Osteocyte (in vitro differentiated cells): Measurements from ENCODE around the gene C3orf70. TPM values are rescaled to one million over a fixed set of nuclear protein-coding genes. Genes with fewer than 3 reads are reported as not detected.
A peak's percentile ranks its signal among the peaks of the same experiment; 100 is the strongest.

Experiments
- DNase-seq: peaks from one replicate; pipeline ENCODE4 v3.0.0; 2021; ENCODE audit warnings: mixed read lengths; ENCODE audit not compliant: unreplicated experiment; ENCODE audit errors: extremely low spot score
- H3K27ac Mint-ChIP-seq: one replicate; pipeline ENCODE4 v1.8.0; 2021; ENCODE audit warnings: mild to moderate bottlenecking, mixed read lengths; ENCODE audit not compliant: unreplicated experiment
- H3K27me3 Mint-ChIP-seq: one replicate; pipeline ENCODE4 v1.8.0; 2021; ENCODE audit warnings: mixed read lengths; ENCODE audit not compliant: unreplicated experiment
- H3K36me3 Mint-ChIP-seq: one replicate; pipeline ENCODE4 v1.8.0; 2021; ENCODE audit warnings: mixed read lengths; ENCODE audit not compliant: unreplicated experiment
- H3K4me1 Mint-ChIP-seq: one replicate; pipeline ENCODE4 v1.8.0; 2021; ENCODE audit warnings: mixed read lengths; ENCODE audit not compliant: unreplicated experiment
- H3K4me3 Mint-ChIP-seq: one replicate; pipeline ENCODE4 v1.8.0; 2021; ENCODE audit warnings: mild to moderate bottlenecking, moderate library complexity, mixed read lengths; ENCODE audit not compliant: unreplicated experiment
- H3K9me3 Mint-ChIP-seq: one replicate; pipeline ENCODE4 v1.8.0; 2021; ENCODE audit warnings: mixed read lengths; ENCODE audit not compliant: unreplicated experiment
- CTCF ChIP-seq: fragments of 200-600 bp; sonication (generic); IDR thresholded peaks from 2 replicates; pipeline ENCODE4 v1.5.0; 2021; ENCODE audit warnings: antibody characterized with exemption, mild to moderate bottlenecking, moderate library complexity
- total RNA-seq: library from RNA; stranded (reverse); gene quantifications from 2 replicates; pipeline ENCODE4 v1.2.1, GENCODE V29; 2021

The C3orf70 gene
- total RNA-seq, 1 donor from 2014 or later = 4.8 TPM

- H3K9me3 Mint-ChIP-seq = no peaks in the 10 kb centered on the region
- peaks cover 4% of the 10 kb centered on the region for H3K4me1 Mint-ChIP-seq
- TF ChIP-seq CTCF = no peak
- no peak for DNase-seq
- H3K36me3 Mint-ChIP-seq = no peaks in the 10 kb centered on the region
- no peak overlapping the region for H3K4me3 Mint-ChIP-seq
- H3K27me3 Mint-ChIP-seq = peaks cover 11% of the 10 kb centered on the region
- no peak overlapping the region for H3K27ac Mint-ChIP-seq
Observed at GRCh38 chr3:185195652-185196051, 42.8 kb upstream of the C3orf70 start.

GRCh38 chr3:185188816-185189215, 36.0 kb upstream of the C3orf70 start:
- Mint-ChIP-seq H3K4me3 (no peak overlapping the region), H3K4me1 (no peaks in the 10 kb centered on the region), H3K9me3 (no peaks in the 10 kb centered on the region), H3K36me3 (no peaks in the 10 kb centered on the region), H3K27ac (no peak overlapping the region), H3K27me3 (peaks cover 26% of the 10 kb centered on the region)
- TF ChIP-seq CTCF = no peak
- no peak for DNase-seq

- Mint-ChIP-seq H3K27me3 (peaks cover 23% of the 10 kb centered on the region), H3K9me3 (no peaks in the 10 kb centered on the region), H3K36me3 (no peaks in the 10 kb centered on the region), H3K4me1 (no peaks in the 10 kb centered on the region), H3K27ac (no peak overlapping the region), H3K4me3 (no peak overlapping the region)
- DNase-seq = no peak
- no peak for TF ChIP-seq CTCF
Observed at GRCh38 chr3:185187391-185187790, 34.5 kb upstream of the C3orf70 start.

GRCh38 chr3:185176750-185177359, 24.0 kb upstream of the C3orf70 start:
- peak; percentile 70 for DNase-seq
- no peak overlapping the region for H3K27ac Mint-ChIP-seq
- TF ChIP-seq CTCF = peak; percentile 77
- H3K36me3 Mint-ChIP-seq = no peaks in the 10 kb centered on the region
- peaks cover 4% of the 10 kb centered on the region for H3K27me3 Mint-ChIP-seq
- H3K4me3 Mint-ChIP-seq = no peak overlapping the region
- peaks cover 14% of the 10 kb centered on the region for H3K4me1 Mint-ChIP-seq
- no peaks in the 10 kb centered on the region for H3K9me3 Mint-ChIP-seq

GRCh38 chr3:185175370-185175987, 22.6 kb upstream of the C3orf70 start:
- DNase-seq = peak; percentile 78
- Mint-ChIP-seq H3K36me3 (no peaks in the 10 kb centered on the region), H3K4me1 (peaks cover 14% of the 10 kb centered on the region), H3K27ac (peak overlapping the region; percentile 90), H3K9me3 (no peaks in the 10 kb centered on the region), H3K4me3 (peak overlapping the region; percentile 32), H3K27me3 (peaks cover 9% of the 10 kb centered on the region)
- no peak for TF ChIP-seq CTCF
